Endothelial cell of umbilical vein (primary cell): ENCODE measurements around the gene PIK3AP1. TPM values are rescaled to one million over a fixed set of nuclear protein-coding genes. Genes with fewer than 3 reads are reported as not detected.

ENCODE experiments used
- BruUV-seq: library from RNA; stranded (reverse); fragments of 400-500 nt; replicated peaks from 2 replicates; lab custom pipeline; 2021; lab: Mats Ljungman, UMichigan
- CTCF ChIA-PET: fragments of 300-600, 350-600 bp; sonication (Branson Sonifier 250); formaldehyde crosslinking; loops from one replicate; lab custom pipeline; 2021; ENCODE audit warnings: antibody characterized with exemption, inconsistent platforms; lab: Charles Lee
- POLR2A ChIA-PET: fragments of 300-600, 350-600 bp; sonication (Branson Sonifier 250); formaldehyde crosslinking; loops from one replicate; lab custom pipeline; 2021; ENCODE audit warnings: antibody characterized with exemption, inconsistent platforms; lab: Charles Lee
- DNase-seq: peaks from one replicate; pipeline ENCODE4 v3.0.0-alpha.2; 2011; ENCODE audit warnings: low read depth, low spot score
- FAIRE-seq: peaks from 2 replicates; lab custom pipeline; 2011; peaks lifted over from hg19 to GRCh38; lab: Jason Lieb, UNC
- H2AFZ ChIP-seq: 2 replicates; pipeline ENCODE4 v1.6.0; 2012; ENCODE audit warnings: low read depth, low read length, control low read depth, inconsistent platforms
- H3K27ac ChIP-seq: 2 replicates; pipeline ENCODE4 v1.5.1; 2011; ENCODE audit warnings: low read depth, mild to moderate bottlenecking, control low read depth, low read length, moderate library complexity; ENCODE audit not compliant: insufficient read depth
- H3K27me3 ChIP-seq, 2 experiments: 2 replicates each; pipeline versions ENCODE4 v1.6.0 to v1.6.1; 2011; ENCODE audit warnings: low read length in 2 of 2, mixed read lengths in 1 of 2; ENCODE audit not compliant: control insufficient read depth in 2 of 2, insufficient read depth in 2 of 2
- H3K36me3 ChIP-seq, 2 experiments: 2 replicates in 1 of 2; 3 replicates in 1 of 2; pipeline ENCODE4 v1.5.1; 2011; ENCODE audit warnings: low read length in 2 of 2, mild to moderate bottlenecking in 1 of 2, moderate library complexity in 1 of 2; ENCODE audit not compliant: control insufficient read depth in 2 of 2, insufficient read depth in 2 of 2; ENCODE audit errors: extremely low read depth in 1 of 2
- H3K4me1 ChIP-seq: 3 replicates; pipeline ENCODE4 v1.5.1; 2011; ENCODE audit warnings: mild to moderate bottlenecking, low read length; ENCODE audit not compliant: control insufficient read depth, insufficient read depth; ENCODE audit errors: extremely low read depth
- H3K4me2 ChIP-seq: 2 replicates; pipeline ENCODE4 v1.6.1; 2011; ENCODE audit warnings: low read length, control low read depth, mixed read lengths; ENCODE audit not compliant: insufficient read depth
- H3K4me3 ChIP-seq, 3 experiments: fragments of 200-600 bp in 1 of 3; sonication (generic), shearing (Covaris generic) in 1 of 3; replicated peaks in 1 of 3; 2 replicates each; pipeline ENCODE4 v1.5.1; 2011 to 2016; ENCODE audit warnings: control low read depth in 3 of 3, low read length in 3 of 3, mild to moderate bottlenecking in 2 of 3, inconsistent platforms in 1 of 3, low read depth in 1 of 3, moderate library complexity in 1 of 3; ENCODE audit not compliant: insufficient read depth in 1 of 3
- H3K79me2 ChIP-seq: 2 replicates; pipeline ENCODE4 v1.6.0; 2012; ENCODE audit warnings: low read length, inconsistent platforms; ENCODE audit not compliant: control insufficient read depth, insufficient read depth
- H3K9ac ChIP-seq: replicated peaks from 2 replicates; pipeline ENCODE3; 2011; ENCODE audit warnings: low read length, control low read depth; ENCODE audit not compliant: insufficient read depth; ENCODE audit errors: extremely low read depth
- H3K9me1 ChIP-seq: replicated peaks from 3 replicates; pipeline ENCODE4 v1.6.0; 2011; ENCODE audit warnings: mild to moderate bottlenecking, low read length; ENCODE audit not compliant: control insufficient read depth, insufficient read depth; ENCODE audit errors: extremely low read depth
- H3K9me3 ChIP-seq: replicated peaks from 2 replicates; pipeline ENCODE4 v1.5.1; 2012; ENCODE audit warnings: low read length, inconsistent platforms; ENCODE audit not compliant: control insufficient read depth, insufficient read depth
- H4K20me1 ChIP-seq: replicated peaks from 2 replicates; pipeline ENCODE3; 2011; ENCODE audit warnings: mild to moderate bottlenecking, low read length; ENCODE audit not compliant: control insufficient read depth, insufficient read depth; ENCODE audit errors: extremely low read depth
- CTCF ChIP-seq, 2 donors: IDR thresholded peaks; 1 replicate in 1 of 2; 2 replicates in 1 of 2; pipeline ENCODE4 v1.5.1; 2011; ENCODE audit warnings: low read length in 2 of 2, mild to moderate bottlenecking in 2 of 2, moderate library complexity in 2 of 2, control low read depth in 1 of 2, inconsistent platforms in 1 of 2, low read depth in 1 of 2; ENCODE audit not compliant: insufficient read depth in 1 of 2; ENCODE audit errors: extremely low read depth in 1 of 2
- EZH2 ChIP-seq: IDR thresholded peaks from 2 replicates; pipeline ENCODE4 v1.6.1; 2012; ENCODE audit warnings: borderline replicate concordance, low read depth, mild to moderate bottlenecking, moderate library complexity, low read length, inconsistent platforms; ENCODE audit not compliant: severe bottlenecking
- GATA2 ChIP-seq: IDR thresholded peaks from 2 replicates; pipeline ENCODE4 v1.7.0; 2011; ENCODE audit warnings: low read depth, mild to moderate bottlenecking, moderate library complexity, mixed read lengths, low read length; ENCODE audit not compliant: insufficient read length, insufficient read depth
- JUN ChIP-seq: IDR thresholded peaks from 2 replicates; pipeline ENCODE4 v1.6.1; 2011; ENCODE audit warnings: borderline replicate concordance, low read depth; ENCODE audit not compliant: insufficient read length, insufficient read depth
- POLR2AphosphoS5 ChIP-seq: IDR thresholded peaks from 2 replicates; pipeline ENCODE4 v1.6.1; 2012; ENCODE audit warnings: low read depth, mild to moderate bottlenecking, control low read depth, low read length, moderate library complexity; ENCODE audit not compliant: insufficient read depth
- dilution Hi-C: fragments of 300-500 bp; cut with MboI; formaldehyde crosslinking; loops from one replicate; pipeline ENCODE4 v1.15.0; 2019; ENCODE audit warnings: low sequenced_read_pairs; ENCODE audit not compliant: extremely low pct_ligation_motif_present
- intact Hi-C: fragments of 100-400 bp; cut with micrococcal nuclease; formaldehyde crosslinking; loops from one replicate; pipeline ENCODE4 v1.10.0; 2022
- polyA plus RNA-seq, 4 experiments: library from polyadenylated mRNA; depleted of rRNA in 3 of 4; stranded (reverse) in 3 of 4; unstranded in 1 of 4; fragments of >200 nt; gene quantifications; 2 replicates each; pipeline versions ENCODE4 v1.2.1 to v1.2.3, GENCODE V29; 2011 to 2012; ENCODE audit warnings: missing spikeins in 1 of 4
- total RNA-seq: library from RNA; stranded (reverse); gene quantifications from 2 replicates; pipeline ENCODE4 v1.2.3, GENCODE V29; 2021

Gene PIK3AP1
- total and polyA plus RNA-seq, 2 donors (not counting 3 experiments of a cell fraction or from before 2014, with no cell fraction given) = 0.04 TPM; not detected in 1

DNA sequence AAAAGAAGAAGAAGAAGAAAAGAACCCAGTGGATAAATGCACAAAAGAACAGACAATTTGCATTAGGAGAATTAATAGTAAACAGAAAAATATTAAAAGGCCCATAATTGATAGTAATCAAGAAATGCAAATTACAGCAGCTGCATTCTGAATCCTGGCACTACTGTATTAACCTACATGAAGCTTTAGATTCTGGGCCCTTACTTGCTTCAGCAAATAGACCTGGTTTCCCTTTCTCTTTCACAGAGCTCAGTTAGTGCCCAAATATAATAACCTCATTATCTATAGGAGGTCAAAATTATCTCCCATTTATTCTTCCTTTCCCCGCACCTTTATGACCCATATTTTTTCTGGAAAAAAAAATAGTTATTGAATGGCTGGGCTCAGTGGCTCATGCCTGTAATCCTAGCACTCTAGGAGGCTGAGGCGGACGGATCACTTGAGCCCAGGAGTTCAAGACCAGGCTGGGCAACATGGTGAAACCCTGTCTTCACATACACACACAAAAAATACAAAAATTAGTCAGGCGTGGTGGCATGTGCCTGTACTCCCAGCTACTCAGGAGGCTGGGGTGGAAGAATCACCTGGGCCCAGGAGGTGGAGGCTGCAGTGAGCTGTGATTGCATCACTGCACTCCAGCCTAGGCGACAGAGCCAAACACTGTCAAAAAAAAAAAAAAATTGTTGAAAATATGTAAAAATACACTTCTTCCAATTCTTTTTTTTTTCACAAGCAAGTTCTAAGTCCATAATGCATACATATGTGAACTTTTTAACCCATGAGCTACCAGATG lies 36.0 kb upstream of the PIK3AP1 start:
- no peaks in the 10 kb centered on the region for H3K9me3 ChIP-seq
- no peaks in the 10 kb centered on the region for H4K20me1 ChIP-seq
- no peak overlapping the region for H2AFZ ChIP-seq
- H3K4me2 ChIP-seq = no peak overlapping the region
- no peaks in the 10 kb centered on the region for H3K79me2 ChIP-seq
- BruUV-seq = no TSS peak
- no peak for FAIRE-seq
- H3K9ac ChIP-seq = no peak overlapping the region
- ChIA-PET POLR2A (no interaction called here), CTCF (interaction anchor here (0.9 to 1.3 kb wide), 3 partner anchors 8 to 281 kb away, joined by 3 to 4 read pairs (median 3); no protein-coding TSS in a partner anchor)
- no peaks in the 10 kb centered on the region for H3K9me1 ChIP-seq
- H3K4me3 ChIP-seq = no peak overlapping the region
- TF ChIP-seq POLR2AphosphoS5 (no peak), CTCF (IDR thresholded peaks at IDR 0.05; ENCODE audit: extremely low read depth in 1 of 2, insufficient read depth in 1 of 2, low read depth in 1 of 2, low read length in 2 of 2) (no peak), JUN (no peak), EZH2 (no peak), GATA2 (no peak)
- DNase-seq = no peak
- no peaks in the 10 kb centered on the region for H3K4me1 ChIP-seq
- no peak overlapping the region for H3K27ac ChIP-seq
- H3K27me3 ChIP-seq = peaks cover 0 to 4% of the 10 kb centered on the region in 2 experiments
- no peaks in the 10 kb centered on the region for H3K36me3 ChIP-seq
- dilution Hi-C loops = no loop called here
- intact Hi-C loops = no loop called here
